Endothelial cell of umbilical vein (primary cell): Measurements from ENCODE around the gene GLI3. TPM values are rescaled to one million over a fixed set of nuclear protein-coding genes. Genes with fewer than 3 reads are reported as not detected.

ENCODE experiments used
- BruUV-seq: library from RNA; stranded (reverse); fragments of 400-500 nt; replicated peaks from 2 replicates; lab custom pipeline; 2021; lab: Mats Ljungman, UMichigan
- CTCF ChIA-PET: fragments of 300-600, 350-600 bp; sonication (Branson Sonifier 250); formaldehyde crosslinking; loops from one replicate; lab custom pipeline; 2021; ENCODE audit warnings: antibody characterized with exemption, inconsistent platforms; lab: Charles Lee
- POLR2A ChIA-PET: fragments of 300-600, 350-600 bp; sonication (Branson Sonifier 250); formaldehyde crosslinking; loops from one replicate; lab custom pipeline; 2021; ENCODE audit warnings: antibody characterized with exemption, inconsistent platforms; lab: Charles Lee
- DNase-seq: peaks from one replicate; pipeline ENCODE4 v3.0.0-alpha.2; 2011; ENCODE audit warnings: low read depth, low spot score
- FAIRE-seq: peaks from 2 replicates; lab custom pipeline; 2011; peaks lifted over from hg19 to GRCh38; lab: Jason Lieb, UNC
- H2AFZ ChIP-seq: 2 replicates; pipeline ENCODE4 v1.6.0; 2012; ENCODE audit warnings: low read depth, low read length, control low read depth, inconsistent platforms
- H3K27ac ChIP-seq: 2 replicates; pipeline ENCODE4 v1.5.1; 2011; ENCODE audit warnings: low read depth, mild to moderate bottlenecking, control low read depth, low read length, moderate library complexity; ENCODE audit not compliant: insufficient read depth
- H3K27me3 ChIP-seq, 2 experiments: 2 replicates each; pipeline versions ENCODE4 v1.6.0 to v1.6.1; 2011; ENCODE audit warnings: low read length in 2 of 2, mixed read lengths in 1 of 2; ENCODE audit not compliant: control insufficient read depth in 2 of 2, insufficient read depth in 2 of 2
- H3K36me3 ChIP-seq, 2 experiments: 2 replicates in 1 of 2; 3 replicates in 1 of 2; pipeline ENCODE4 v1.5.1; 2011; ENCODE audit warnings: low read length in 2 of 2, mild to moderate bottlenecking in 1 of 2, moderate library complexity in 1 of 2; ENCODE audit not compliant: control insufficient read depth in 2 of 2, insufficient read depth in 2 of 2; ENCODE audit errors: extremely low read depth in 1 of 2
- H3K4me1 ChIP-seq: 3 replicates; pipeline ENCODE4 v1.5.1; 2011; ENCODE audit warnings: mild to moderate bottlenecking, low read length; ENCODE audit not compliant: control insufficient read depth, insufficient read depth; ENCODE audit errors: extremely low read depth
- H3K4me2 ChIP-seq: 2 replicates; pipeline ENCODE4 v1.6.1; 2011; ENCODE audit warnings: low read length, control low read depth, mixed read lengths; ENCODE audit not compliant: insufficient read depth
- H3K4me3 ChIP-seq, 3 experiments: fragments of 200-600 bp in 1 of 3; sonication (generic), shearing (Covaris generic) in 1 of 3; replicated peaks in 1 of 3; 2 replicates each; pipeline ENCODE4 v1.5.1; 2011 to 2016; ENCODE audit warnings: control low read depth in 3 of 3, low read length in 3 of 3, mild to moderate bottlenecking in 2 of 3, inconsistent platforms in 1 of 3, low read depth in 1 of 3, moderate library complexity in 1 of 3; ENCODE audit not compliant: insufficient read depth in 1 of 3
- H3K79me2 ChIP-seq: 2 replicates; pipeline ENCODE4 v1.6.0; 2012; ENCODE audit warnings: low read length, inconsistent platforms; ENCODE audit not compliant: control insufficient read depth, insufficient read depth
- H3K9ac ChIP-seq: replicated peaks from 2 replicates; pipeline ENCODE3; 2011; ENCODE audit warnings: low read length, control low read depth; ENCODE audit not compliant: insufficient read depth; ENCODE audit errors: extremely low read depth
- H3K9me1 ChIP-seq: replicated peaks from 3 replicates; pipeline ENCODE4 v1.6.0; 2011; ENCODE audit warnings: mild to moderate bottlenecking, low read length; ENCODE audit not compliant: control insufficient read depth, insufficient read depth; ENCODE audit errors: extremely low read depth
- H3K9me3 ChIP-seq: replicated peaks from 2 replicates; pipeline ENCODE4 v1.5.1; 2012; ENCODE audit warnings: low read length, inconsistent platforms; ENCODE audit not compliant: control insufficient read depth, insufficient read depth
- H4K20me1 ChIP-seq: replicated peaks from 2 replicates; pipeline ENCODE3; 2011; ENCODE audit warnings: mild to moderate bottlenecking, low read length; ENCODE audit not compliant: control insufficient read depth, insufficient read depth; ENCODE audit errors: extremely low read depth
- EZH2 ChIP-seq: IDR thresholded peaks from 2 replicates; pipeline ENCODE4 v1.6.1; 2012; ENCODE audit warnings: borderline replicate concordance, low read depth, mild to moderate bottlenecking, moderate library complexity, low read length, inconsistent platforms; ENCODE audit not compliant: severe bottlenecking
- FOS ChIP-seq: IDR thresholded peaks from 2 replicates; pipeline ENCODE4 v1.6.1; 2011; ENCODE audit warnings: mild to moderate bottlenecking, low read length, moderate library complexity, borderline replicate concordance; ENCODE audit not compliant: insufficient read depth
- GATA2 ChIP-seq: IDR thresholded peaks from 2 replicates; pipeline ENCODE4 v1.7.0; 2011; ENCODE audit warnings: low read depth, mild to moderate bottlenecking, moderate library complexity, mixed read lengths, low read length; ENCODE audit not compliant: insufficient read length, insufficient read depth
- JUN ChIP-seq: IDR thresholded peaks from 2 replicates; pipeline ENCODE4 v1.6.1; 2011; ENCODE audit warnings: borderline replicate concordance, low read depth; ENCODE audit not compliant: insufficient read length, insufficient read depth
- MYC ChIP-seq: IDR thresholded peaks from one replicate; pipeline ENCODE4 v1.6.1; 2011; ENCODE audit warnings: mild to moderate bottlenecking, low read depth, low read length
- POLR2A ChIP-seq: IDR thresholded peaks from 2 replicates; pipeline ENCODE4 v1.6.1; 2012; ENCODE audit warnings: low read depth, mild to moderate bottlenecking, control low read depth, low read length
- POLR2AphosphoS5 ChIP-seq: IDR thresholded peaks from 2 replicates; pipeline ENCODE4 v1.6.1; 2012; ENCODE audit warnings: low read depth, mild to moderate bottlenecking, control low read depth, low read length, moderate library complexity; ENCODE audit not compliant: insufficient read depth
- dilution Hi-C: fragments of 300-500 bp; cut with MboI; formaldehyde crosslinking; loops from one replicate; pipeline ENCODE4 v1.15.0; 2019; ENCODE audit warnings: low sequenced_read_pairs; ENCODE audit not compliant: extremely low pct_ligation_motif_present
- intact Hi-C: fragments of 100-400 bp; cut with micrococcal nuclease; formaldehyde crosslinking; loops from one replicate; pipeline ENCODE4 v1.10.0; 2022
- polyA plus RNA-seq, 4 experiments: library from polyadenylated mRNA; depleted of rRNA in 3 of 4; stranded (reverse) in 3 of 4; unstranded in 1 of 4; fragments of >200 nt; gene quantifications; 2 replicates each; pipeline versions ENCODE4 v1.2.1 to v1.2.3, GENCODE V29; 2011 to 2012; ENCODE audit warnings: missing spikeins in 1 of 4
- total RNA-seq: library from RNA; stranded (reverse); gene quantifications from 2 replicates; pipeline ENCODE4 v1.2.3, GENCODE V29; 2021
- TF ChIP-seq, protein P1 (sequence below), 2 donors: IDR thresholded peaks; 1 replicate in 1 of 2; 2 replicates in 1 of 2; pipeline ENCODE4 v1.5.1; 2011; ENCODE audit warnings: low read length in 2 of 2, mild to moderate bottlenecking in 2 of 2, moderate library complexity in 2 of 2, control low read depth in 1 of 2, inconsistent platforms in 1 of 2, low read depth in 1 of 2; ENCODE audit not compliant: insufficient read depth in 1 of 2; ENCODE audit errors: extremely low read depth in 1 of 2
- TF ChIP-seq, protein P2 (sequence below): IDR thresholded peaks from 2 replicates; pipeline ENCODE4 v1.6.1; 2011; ENCODE audit not compliant: insufficient read depth, insufficient read length

Gene GLI3
- total and polyA plus RNA-seq, 2 donors (not counting 3 experiments of a cell fraction or from before 2014, with no cell fraction given): 6.0 to 24.9 TPM

- H3K4me1 ChIP-seq: peaks cover 3% of the 10 kb centered on the region
- peaks cover 0 to 6% of the 10 kb centered on the region in 2 experiments for H3K36me3 ChIP-seq
- H3K9me1 ChIP-seq: no peaks in the 10 kb centered on the region
- TF ChIP-seq POLR2A (no peak), MYC (no peak), FOS (no peak), POLR2AphosphoS5 (no peak), GATA2 (no peak)
- TF ChIP-seq, protein P1, sequence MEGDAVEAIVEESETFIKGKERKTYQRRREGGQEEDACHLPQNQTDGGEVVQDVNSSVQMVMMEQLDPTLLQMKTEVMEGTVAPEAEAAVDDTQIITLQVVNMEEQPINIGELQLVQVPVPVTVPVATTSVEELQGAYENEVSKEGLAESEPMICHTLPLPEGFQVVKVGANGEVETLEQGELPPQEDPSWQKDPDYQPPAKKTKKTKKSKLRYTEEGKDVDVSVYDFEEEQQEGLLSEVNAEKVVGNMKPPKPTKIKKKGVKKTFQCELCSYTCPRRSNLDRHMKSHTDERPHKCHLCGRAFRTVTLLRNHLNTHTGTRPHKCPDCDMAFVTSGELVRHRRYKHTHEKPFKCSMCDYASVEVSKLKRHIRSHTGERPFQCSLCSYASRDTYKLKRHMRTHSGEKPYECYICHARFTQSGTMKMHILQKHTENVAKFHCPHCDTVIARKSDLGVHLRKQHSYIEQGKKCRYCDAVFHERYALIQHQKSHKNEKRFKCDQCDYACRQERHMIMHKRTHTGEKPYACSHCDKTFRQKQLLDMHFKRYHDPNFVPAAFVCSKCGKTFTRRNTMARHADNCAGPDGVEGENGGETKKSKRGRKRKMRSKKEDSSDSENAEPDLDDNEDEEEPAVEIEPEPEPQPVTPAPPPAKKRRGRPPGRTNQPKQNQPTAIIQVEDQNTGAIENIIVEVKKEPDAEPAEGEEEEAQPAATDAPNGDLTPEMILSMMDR (IDR thresholded peaks at IDR 0.05; ENCODE audit: extremely low read depth in 1 of 2, insufficient read depth in 1 of 2, low read depth in 1 of 2, low read length in 2 of 2): no peak
- no peaks in the 10 kb centered on the region for H3K79me2 ChIP-seq
- ChIA-PET CTCF (no interaction called here), POLR2A (no interaction called here)
- dilution Hi-C loops: no loop called here
- H3K4me3 ChIP-seq: no peak overlapping the region
- H3K9ac ChIP-seq: no peak overlapping the region
- H3K27ac ChIP-seq: no peak overlapping the region
- no peaks in the 10 kb centered on the region for H3K9me3 ChIP-seq
- no peak overlapping the region for H2AFZ ChIP-seq
- intact Hi-C loops: no loop called here
- no peaks in the 10 kb centered on the region for H4K20me1 ChIP-seq
- DNase-seq (no peak), FAIRE-seq (no peak)
- no TSS peak for BruUV-seq
- no peaks in the 10 kb centered on the region for H3K27me3 ChIP-seq
- H3K4me2 ChIP-seq: no peak overlapping the region
These were observed 17.6 kb downstream of the GLI3 start for GRCh38 chr7:42219447-42219846.

GRCh38 chr7:42218248-42218647, 18.8 kb downstream of the GLI3 start:
- intact Hi-C loops: no loop called here
- H3K9ac ChIP-seq: no peak overlapping the region
- H3K27me3 ChIP-seq: no peaks in the 10 kb centered on the region
- H3K79me2 ChIP-seq: no peaks in the 10 kb centered on the region
- peaks cover 0 to 6% of the 10 kb centered on the region in 2 experiments for H3K36me3 ChIP-seq
- no peak overlapping the region for H3K4me2 ChIP-seq
- peaks cover 3% of the 10 kb centered on the region for H3K4me1 ChIP-seq
- dilution Hi-C loops: no loop called here
- CTCF ChIA-PET: no interaction called here
- TF ChIP-seq EZH2 (no peak), GATA2 (no peak), POLR2A (no peak), MYC (no peak), POLR2AphosphoS5 (no peak), FOS (no peak), JUN (no peak)
- TF ChIP-seq, protein P1 (IDR thresholded peaks at IDR 0.05; ENCODE audit: extremely low read depth in 1 of 2, insufficient read depth in 1 of 2, low read depth in 1 of 2, low read length in 2 of 2): no peak
- TF ChIP-seq, protein P2, sequence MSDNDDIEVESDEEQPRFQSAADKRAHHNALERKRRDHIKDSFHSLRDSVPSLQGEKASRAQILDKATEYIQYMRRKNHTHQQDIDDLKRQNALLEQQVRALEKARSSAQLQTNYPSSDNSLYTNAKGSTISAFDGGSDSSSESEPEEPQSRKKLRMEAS: no peak
- BruUV-seq: no TSS peak
- H3K27ac ChIP-seq: no peak overlapping the region
- H3K9me3 ChIP-seq: no peaks in the 10 kb centered on the region
- H4K20me1 ChIP-seq: no peaks in the 10 kb centered on the region
- POLR2A ChIA-PET: no interaction called here
- H2AFZ ChIP-seq: no peak overlapping the region
- H3K9me1 ChIP-seq: no peaks in the 10 kb centered on the region
- FAIRE-seq (no peak), DNase-seq (no peak)
- H3K4me3 ChIP-seq: no peak overlapping the region
